Fibroblast of lung (primary cell): Measurements from ENCODE around the gene KCNH4. TPM values are rescaled to one million over a fixed set of nuclear protein-coding genes. Genes with fewer than 3 reads are reported as not detected.
A peak's percentile ranks its signal among the peaks of the same experiment; 100 is the strongest.

Experiments used
- DNase-seq, 2 donors: peaks; one replicate each; pipeline versions ENCODE4 v3.0.0 to v3.0.0-alpha.2; 2010; ENCODE audit warnings: low read depth in 2 of 2
- H2AFZ ChIP-seq: 2 replicates; pipeline ENCODE4 v1.5.1; 2012; ENCODE audit warnings: low read length, control low read depth, inconsistent platforms
- H3K27ac ChIP-seq: 2 replicates; pipeline ENCODE4 v1.5.1; 2011; ENCODE audit warnings: low read length, control low read depth; ENCODE audit not compliant: insufficient read depth
- H3K27me3 ChIP-seq: 2 replicates; pipeline ENCODE4 v1.5.1; 2011; ENCODE audit warnings: mild to moderate bottlenecking, low read length; ENCODE audit not compliant: control insufficient read depth, insufficient read depth
- H3K36me3 ChIP-seq: 2 replicates; pipeline ENCODE4 v1.5.1; 2011; ENCODE audit warnings: low read length; ENCODE audit not compliant: control insufficient read depth, insufficient read depth
- H3K4me1 ChIP-seq: 2 replicates; pipeline ENCODE4 v1.5.1; 2011; ENCODE audit warnings: low read length; ENCODE audit not compliant: control insufficient read depth, insufficient read depth; ENCODE audit errors: extremely low read depth
- H3K4me2 ChIP-seq: 2 replicates; pipeline ENCODE4 v1.5.1; 2011; ENCODE audit warnings: low read length, control low read depth; ENCODE audit not compliant: insufficient read depth; ENCODE audit errors: extremely low read depth
- H3K4me3 ChIP-seq, 4 experiments: fragments of 200-600 bp in 1 of 4; sonication (generic) in 1 of 4; replicated peaks in 1 of 4; 2 replicates each; pipeline ENCODE4 v1.5.1; 2011 to 2016; ENCODE audit warnings: low read length in 4 of 4, low read depth in 3 of 4, mild to moderate bottlenecking in 3 of 4, control low read depth in 2 of 4, inconsistent platforms in 1 of 4, mixed read lengths in 1 of 4; ENCODE audit not compliant: insufficient read depth in 1 of 4; ENCODE audit errors: control extremely low read depth in 1 of 4
- H3K79me2 ChIP-seq: 2 replicates; pipeline ENCODE4 v1.5.1; 2012; ENCODE audit warnings: mild to moderate bottlenecking, low read length, inconsistent platforms; ENCODE audit not compliant: control insufficient read depth, insufficient read depth
- H3K9ac ChIP-seq: 2 replicates; pipeline ENCODE4 v1.5.1; 2011; ENCODE audit warnings: mild to moderate bottlenecking, low read length, control low read depth; ENCODE audit not compliant: insufficient read depth
- H3K9me3 ChIP-seq: 2 replicates; pipeline ENCODE4 v1.5.1; 2012; ENCODE audit warnings: low read depth, low read length; ENCODE audit not compliant: control insufficient read depth, insufficient read depth
- H4K20me1 ChIP-seq: 2 replicates; pipeline ENCODE4 v1.5.1; 2011; ENCODE audit warnings: low read length; ENCODE audit not compliant: control insufficient read depth, insufficient read depth; ENCODE audit errors: extremely low read depth
- EZH2 ChIP-seq: IDR thresholded peaks from 2 replicates; pipeline ENCODE4 v1.5.1; 2012; ENCODE audit warnings: low read length, control low read depth, mild to moderate bottlenecking; ENCODE audit errors: missing control alignments
- polyA plus RNA-seq, 2 donors: library from polyadenylated mRNA; depleted of rRNA in 1 of 2; stranded (reverse) in 1 of 2; unstranded in 1 of 2; fragments of >200 nt; gene quantifications; 2 replicates each; pipeline ENCODE4 v1.2.1, GENCODE V29; 2011 to 2012; ENCODE audit warnings: missing spikeins in 1 of 2
- total RNA-seq: library from RNA; depleted of rRNA; stranded (reverse); fragments of >200 nt; gene quantifications from 2 replicates; pipeline ENCODE4 v1.2.1, GENCODE V29; 2014
- TF ChIP-seq, protein P1 (sequence below), 2 donors: IDR thresholded peaks in 1 of 2; conservative IDR thresholded peaks in 1 of 2; 1 replicate in 1 of 2; 2 replicates in 1 of 2; pipeline ENCODE4 v1.5.1; 2011 to 2012; ENCODE audit warnings: low read length in 2 of 2, control low read depth in 1 of 2, inconsistent platforms in 1 of 2, low read depth in 1 of 2, mild to moderate bottlenecking in 1 of 2

KCNH4 gene
- total and polyA plus RNA-seq, 2 donors (not counting 1 experiment from before 2014, with no cell fraction given) = 0.03 TPM; not detected in 1

GRCh38 chr17:42131981-42132432, 48.9 kb downstream of the KCNH4 start:
- no peak overlapping the region for H2AFZ ChIP-seq
- DNase-seq = peak in 1 of 2 donors; percentile 61
- TF ChIP-seq, protein P1, sequence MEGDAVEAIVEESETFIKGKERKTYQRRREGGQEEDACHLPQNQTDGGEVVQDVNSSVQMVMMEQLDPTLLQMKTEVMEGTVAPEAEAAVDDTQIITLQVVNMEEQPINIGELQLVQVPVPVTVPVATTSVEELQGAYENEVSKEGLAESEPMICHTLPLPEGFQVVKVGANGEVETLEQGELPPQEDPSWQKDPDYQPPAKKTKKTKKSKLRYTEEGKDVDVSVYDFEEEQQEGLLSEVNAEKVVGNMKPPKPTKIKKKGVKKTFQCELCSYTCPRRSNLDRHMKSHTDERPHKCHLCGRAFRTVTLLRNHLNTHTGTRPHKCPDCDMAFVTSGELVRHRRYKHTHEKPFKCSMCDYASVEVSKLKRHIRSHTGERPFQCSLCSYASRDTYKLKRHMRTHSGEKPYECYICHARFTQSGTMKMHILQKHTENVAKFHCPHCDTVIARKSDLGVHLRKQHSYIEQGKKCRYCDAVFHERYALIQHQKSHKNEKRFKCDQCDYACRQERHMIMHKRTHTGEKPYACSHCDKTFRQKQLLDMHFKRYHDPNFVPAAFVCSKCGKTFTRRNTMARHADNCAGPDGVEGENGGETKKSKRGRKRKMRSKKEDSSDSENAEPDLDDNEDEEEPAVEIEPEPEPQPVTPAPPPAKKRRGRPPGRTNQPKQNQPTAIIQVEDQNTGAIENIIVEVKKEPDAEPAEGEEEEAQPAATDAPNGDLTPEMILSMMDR (conservative IDR thresholded peaks at IDR 0.05 in 1 of 2, IDR thresholded peaks at IDR 0.05 in 1 of 2; ENCODE audit: low read depth in 1 of 2, low read length in 2 of 2) = no peak
- no peak for TF ChIP-seq EZH2
- peaks cover 64% of the 10 kb centered on the region for H3K79me2 ChIP-seq
- H3K9me3 ChIP-seq = no peaks in the 10 kb centered on the region
- H3K4me1 ChIP-seq = peaks cover 30% of the 10 kb centered on the region
- no peaks in the 10 kb centered on the region for H3K27me3 ChIP-seq
- no peak overlapping the region for H3K9ac ChIP-seq
- peaks cover 22% of the 10 kb centered on the region for H3K36me3 ChIP-seq
- no peak overlapping the region for H3K4me3 ChIP-seq
- H3K4me2 ChIP-seq = no peak overlapping the region
- H4K20me1 ChIP-seq = no peaks in the 10 kb centered on the region
- no peak overlapping the region for H3K27ac ChIP-seq

DNA sequence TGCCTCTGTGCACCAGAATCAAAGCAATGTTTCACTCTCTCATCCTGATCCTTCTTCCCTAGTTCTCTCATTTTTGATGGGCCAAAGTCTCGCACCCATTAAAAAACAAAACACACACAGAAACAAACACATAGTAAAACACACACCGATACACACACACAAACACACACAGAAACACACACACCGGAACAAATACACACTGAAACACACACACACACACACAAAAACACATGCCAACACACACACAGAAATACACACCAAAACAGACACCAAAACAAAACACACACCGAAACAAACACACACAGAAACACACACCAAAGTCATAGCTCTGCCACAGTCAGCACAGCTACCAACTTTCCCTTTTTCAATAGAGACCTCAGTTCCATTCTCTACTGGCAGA, 49.7 kb downstream of the KCNH4 start:
- TF ChIP-seq, protein P1 (conservative IDR thresholded peaks at IDR 0.05 in 1 of 2, IDR thresholded peaks at IDR 0.05 in 1 of 2; ENCODE audit: low read depth in 1 of 2, low read length in 2 of 2) = no peak
- no peak for TF ChIP-seq EZH2

GRCh38 chr17:42130310-42130936, 50.5 kb downstream of the KCNH4 start:
- DNase-seq = no peak
- Histone ChIP-seq H3K4me1 (peaks cover 22% of the 10 kb centered on the region), H3K79me2 (peaks cover 51% of the 10 kb centered on the region)

More for the DNA sequence above, 49.7 kb downstream of the KCNH4 start:
- Histone ChIP-seq H3K9me3 (no peaks in the 10 kb centered on the region), H3K36me3 (peaks cover 23% of the 10 kb centered on the region), H3K9ac (no peak overlapping the region), H2AFZ (no peak overlapping the region), H4K20me1 (no peaks in the 10 kb centered on the region), H3K4me2 (no peak overlapping the region), H3K4me1 (peaks cover 29% of the 10 kb centered on the region), H3K79me2 (peaks cover 58% of the 10 kb centered on the region), H3K27me3 (no peaks in the 10 kb centered on the region), H3K27ac (no peak overlapping the region), H3K4me3 (no peak overlapping the region)
- DNase-seq = no peak

More at GRCh38 chr17:42130310-42130936, 50.5 kb downstream of the KCNH4 start:
- Histone ChIP-seq H3K4me3 (no peak overlapping the region), H2AFZ (no peak overlapping the region), H3K36me3 (peaks cover 22% of the 10 kb centered on the region), H3K27me3 (no peaks in the 10 kb centered on the region), H3K9me3 (no peaks in the 10 kb centered on the region), H3K4me2 (no peak overlapping the region), H3K9ac (no peak overlapping the region), H3K27ac (no peak overlapping the region), H4K20me1 (no peaks in the 10 kb centered on the region)
- no peak for TF ChIP-seq EZH2
- TF ChIP-seq, protein P1 (conservative IDR thresholded peaks at IDR 0.05 in 1 of 2, IDR thresholded peaks at IDR 0.05 in 1 of 2; ENCODE audit: low read depth in 1 of 2, low read length in 2 of 2) = no peak
